Endothelial cell of umbilical vein (primary cell): Measurements from ENCODE around the gene PSMB7. TPM values are rescaled to one million over a fixed set of nuclear protein-coding genes. Genes with fewer than 3 reads are reported as not detected.

Experiments
- BruUV-seq: library from RNA; stranded (reverse); fragments of 400-500 nt; replicated peaks from 2 replicates; lab custom pipeline; 2021; lab: Mats Ljungman, UMichigan
- CTCF ChIA-PET: fragments of 300-600, 350-600 bp; sonication (Branson Sonifier 250); formaldehyde crosslinking; loops from one replicate; lab custom pipeline; 2021; ENCODE audit warnings: antibody characterized with exemption, inconsistent platforms; lab: Charles Lee
- POLR2A ChIA-PET: fragments of 300-600, 350-600 bp; sonication (Branson Sonifier 250); formaldehyde crosslinking; loops from one replicate; lab custom pipeline; 2021; ENCODE audit warnings: antibody characterized with exemption, inconsistent platforms; lab: Charles Lee
- DNase-seq: peaks from one replicate; pipeline ENCODE4 v3.0.0-alpha.2; 2011; ENCODE audit warnings: low read depth, low spot score
- FAIRE-seq: peaks from 2 replicates; lab custom pipeline; 2011; peaks lifted over from hg19 to GRCh38; lab: Jason Lieb, UNC
- H2AFZ ChIP-seq: 2 replicates; pipeline ENCODE4 v1.6.0; 2012; ENCODE audit warnings: low read depth, low read length, control low read depth, inconsistent platforms
- H3K27ac ChIP-seq: 2 replicates; pipeline ENCODE4 v1.5.1; 2011; ENCODE audit warnings: low read depth, mild to moderate bottlenecking, control low read depth, low read length, moderate library complexity; ENCODE audit not compliant: insufficient read depth
- H3K27me3 ChIP-seq, 2 experiments: 2 replicates each; pipeline versions ENCODE4 v1.6.0 to v1.6.1; 2011; ENCODE audit warnings: low read length in 2 of 2, mixed read lengths in 1 of 2; ENCODE audit not compliant: control insufficient read depth in 2 of 2, insufficient read depth in 2 of 2
- H3K36me3 ChIP-seq, 2 experiments: 2 replicates in 1 of 2; 3 replicates in 1 of 2; pipeline ENCODE4 v1.5.1; 2011; ENCODE audit warnings: low read length in 2 of 2, mild to moderate bottlenecking in 1 of 2, moderate library complexity in 1 of 2; ENCODE audit not compliant: control insufficient read depth in 2 of 2, insufficient read depth in 2 of 2; ENCODE audit errors: extremely low read depth in 1 of 2
- H3K4me1 ChIP-seq: 3 replicates; pipeline ENCODE4 v1.5.1; 2011; ENCODE audit warnings: mild to moderate bottlenecking, low read length; ENCODE audit not compliant: control insufficient read depth, insufficient read depth; ENCODE audit errors: extremely low read depth
- H3K4me2 ChIP-seq: 2 replicates; pipeline ENCODE4 v1.6.1; 2011; ENCODE audit warnings: low read length, control low read depth, mixed read lengths; ENCODE audit not compliant: insufficient read depth
- H3K4me3 ChIP-seq, 3 experiments: fragments of 200-600 bp in 1 of 3; sonication (generic), shearing (Covaris generic) in 1 of 3; replicated peaks in 1 of 3; 2 replicates each; pipeline ENCODE4 v1.5.1; 2011 to 2016; ENCODE audit warnings: control low read depth in 3 of 3, low read length in 3 of 3, mild to moderate bottlenecking in 2 of 3, inconsistent platforms in 1 of 3, low read depth in 1 of 3, moderate library complexity in 1 of 3; ENCODE audit not compliant: insufficient read depth in 1 of 3
- H3K79me2 ChIP-seq: 2 replicates; pipeline ENCODE4 v1.6.0; 2012; ENCODE audit warnings: low read length, inconsistent platforms; ENCODE audit not compliant: control insufficient read depth, insufficient read depth
- H3K9ac ChIP-seq: replicated peaks from 2 replicates; pipeline ENCODE3; 2011; ENCODE audit warnings: low read length, control low read depth; ENCODE audit not compliant: insufficient read depth; ENCODE audit errors: extremely low read depth
- H3K9me1 ChIP-seq: replicated peaks from 3 replicates; pipeline ENCODE4 v1.6.0; 2011; ENCODE audit warnings: mild to moderate bottlenecking, low read length; ENCODE audit not compliant: control insufficient read depth, insufficient read depth; ENCODE audit errors: extremely low read depth
- H3K9me3 ChIP-seq: replicated peaks from 2 replicates; pipeline ENCODE4 v1.5.1; 2012; ENCODE audit warnings: low read length, inconsistent platforms; ENCODE audit not compliant: control insufficient read depth, insufficient read depth
- H4K20me1 ChIP-seq: replicated peaks from 2 replicates; pipeline ENCODE3; 2011; ENCODE audit warnings: mild to moderate bottlenecking, low read length; ENCODE audit not compliant: control insufficient read depth, insufficient read depth; ENCODE audit errors: extremely low read depth
- EZH2 ChIP-seq: IDR thresholded peaks from 2 replicates; pipeline ENCODE4 v1.6.1; 2012; ENCODE audit warnings: borderline replicate concordance, low read depth, mild to moderate bottlenecking, moderate library complexity, low read length, inconsistent platforms; ENCODE audit not compliant: severe bottlenecking
- FOS ChIP-seq: IDR thresholded peaks from 2 replicates; pipeline ENCODE4 v1.6.1; 2011; ENCODE audit warnings: mild to moderate bottlenecking, low read length, moderate library complexity, borderline replicate concordance; ENCODE audit not compliant: insufficient read depth
- GATA2 ChIP-seq: IDR thresholded peaks from 2 replicates; pipeline ENCODE4 v1.7.0; 2011; ENCODE audit warnings: low read depth, mild to moderate bottlenecking, moderate library complexity, mixed read lengths, low read length; ENCODE audit not compliant: insufficient read length, insufficient read depth
- JUN ChIP-seq: IDR thresholded peaks from 2 replicates; pipeline ENCODE4 v1.6.1; 2011; ENCODE audit warnings: borderline replicate concordance, low read depth; ENCODE audit not compliant: insufficient read length, insufficient read depth
- MYC ChIP-seq: IDR thresholded peaks from one replicate; pipeline ENCODE4 v1.6.1; 2011; ENCODE audit warnings: mild to moderate bottlenecking, low read depth, low read length
- POLR2A ChIP-seq: IDR thresholded peaks from 2 replicates; pipeline ENCODE4 v1.6.1; 2012; ENCODE audit warnings: low read depth, mild to moderate bottlenecking, control low read depth, low read length
- POLR2AphosphoS5 ChIP-seq: IDR thresholded peaks from 2 replicates; pipeline ENCODE4 v1.6.1; 2012; ENCODE audit warnings: low read depth, mild to moderate bottlenecking, control low read depth, low read length, moderate library complexity; ENCODE audit not compliant: insufficient read depth
- dilution Hi-C: fragments of 300-500 bp; cut with MboI; formaldehyde crosslinking; loops from one replicate; pipeline ENCODE4 v1.15.0; 2019; ENCODE audit warnings: low sequenced_read_pairs; ENCODE audit not compliant: extremely low pct_ligation_motif_present
- intact Hi-C: fragments of 100-400 bp; cut with micrococcal nuclease; formaldehyde crosslinking; loops from one replicate; pipeline ENCODE4 v1.10.0; 2022
- polyA plus RNA-seq, 4 experiments: library from polyadenylated mRNA; depleted of rRNA in 3 of 4; stranded (reverse) in 3 of 4; unstranded in 1 of 4; fragments of >200 nt; gene quantifications; 2 replicates each; pipeline versions ENCODE4 v1.2.1 to v1.2.3, GENCODE V29; 2011 to 2012; ENCODE audit warnings: missing spikeins in 1 of 4
- total RNA-seq: library from RNA; stranded (reverse); gene quantifications from 2 replicates; pipeline ENCODE4 v1.2.3, GENCODE V29; 2021
- TF ChIP-seq, protein P1 (sequence below): IDR thresholded peaks from 2 replicates; pipeline ENCODE4 v1.6.1; 2011; ENCODE audit not compliant: insufficient read depth, insufficient read length
- TF ChIP-seq, protein P2 (sequence below), 2 donors: IDR thresholded peaks; 1 replicate in 1 of 2; 2 replicates in 1 of 2; pipeline ENCODE4 v1.5.1; 2011; ENCODE audit warnings: low read length in 2 of 2, mild to moderate bottlenecking in 2 of 2, moderate library complexity in 2 of 2, control low read depth in 1 of 2, inconsistent platforms in 1 of 2, low read depth in 1 of 2; ENCODE audit not compliant: insufficient read depth in 1 of 2; ENCODE audit errors: extremely low read depth in 1 of 2

PSMB7 gene
- total and polyA plus RNA-seq, 2 donors (not counting 3 experiments of a cell fraction or from before 2014, with no cell fraction given): 227 to 366 TPM

DNA sequence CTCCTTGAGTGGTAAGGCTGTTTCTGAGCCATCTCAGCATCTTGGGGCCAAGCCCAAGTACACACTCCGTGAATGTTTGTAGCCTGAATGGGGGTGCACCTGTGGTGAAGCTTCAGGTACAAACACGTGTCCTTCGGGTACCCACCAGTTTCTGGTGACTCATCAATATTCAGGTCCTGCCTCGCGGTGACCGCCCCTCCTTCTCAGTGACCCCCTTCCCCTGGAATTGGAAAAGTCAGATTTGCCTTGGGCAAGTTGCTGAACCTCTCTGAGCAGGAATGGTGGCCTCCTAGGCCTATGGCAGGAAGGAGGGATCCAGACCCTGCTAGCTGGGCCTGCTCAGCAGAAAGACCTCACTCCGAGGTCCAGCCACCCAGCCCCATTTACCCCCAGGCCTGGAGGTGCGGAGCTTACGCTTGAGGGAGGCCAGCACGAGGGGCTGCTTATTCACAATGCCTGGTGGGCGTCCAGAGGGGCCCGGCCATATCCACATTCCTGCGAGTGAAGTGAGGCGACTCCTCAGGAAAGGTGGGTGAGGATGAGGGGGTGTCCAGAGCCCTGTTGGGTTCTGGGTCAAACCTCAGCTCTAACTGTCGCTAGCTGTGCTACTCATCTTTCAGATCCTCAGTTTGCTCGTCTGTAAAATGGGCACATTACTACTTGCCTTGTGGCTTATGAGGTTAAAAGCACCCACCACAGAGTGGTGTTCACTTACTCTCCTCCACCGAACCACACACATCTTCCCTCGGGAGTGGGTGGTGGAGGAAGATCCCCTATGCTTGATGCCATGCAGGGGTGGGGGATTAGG lies 42.0 kb upstream of the PSMB7 start:
- intact Hi-C loops (no loop called here), dilution Hi-C loops (no loop called here)
- H3K9me1 ChIP-seq: no peaks in the 10 kb centered on the region

More for the DNA sequence above, 42.0 kb upstream of the PSMB7 start:
- H3K27ac ChIP-seq: no peak overlapping the region
- no peak overlapping the region for H2AFZ ChIP-seq
- no peak overlapping the region for H3K4me2 ChIP-seq
- no peak overlapping the region for H3K4me3 ChIP-seq
- DNase-seq (no peak), FAIRE-seq (no peak)
- ChIA-PET POLR2A (no interaction called here), CTCF (no interaction called here)
- H3K4me1 ChIP-seq: no peaks in the 10 kb centered on the region
- H3K9me3 ChIP-seq: no peaks in the 10 kb centered on the region
- TF ChIP-seq, protein P1, sequence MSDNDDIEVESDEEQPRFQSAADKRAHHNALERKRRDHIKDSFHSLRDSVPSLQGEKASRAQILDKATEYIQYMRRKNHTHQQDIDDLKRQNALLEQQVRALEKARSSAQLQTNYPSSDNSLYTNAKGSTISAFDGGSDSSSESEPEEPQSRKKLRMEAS: no peak
- TF ChIP-seq GATA2: no peak
- TF ChIP-seq EZH2: no peak
- no peak for TF ChIP-seq JUN
- TF ChIP-seq, protein P2, sequence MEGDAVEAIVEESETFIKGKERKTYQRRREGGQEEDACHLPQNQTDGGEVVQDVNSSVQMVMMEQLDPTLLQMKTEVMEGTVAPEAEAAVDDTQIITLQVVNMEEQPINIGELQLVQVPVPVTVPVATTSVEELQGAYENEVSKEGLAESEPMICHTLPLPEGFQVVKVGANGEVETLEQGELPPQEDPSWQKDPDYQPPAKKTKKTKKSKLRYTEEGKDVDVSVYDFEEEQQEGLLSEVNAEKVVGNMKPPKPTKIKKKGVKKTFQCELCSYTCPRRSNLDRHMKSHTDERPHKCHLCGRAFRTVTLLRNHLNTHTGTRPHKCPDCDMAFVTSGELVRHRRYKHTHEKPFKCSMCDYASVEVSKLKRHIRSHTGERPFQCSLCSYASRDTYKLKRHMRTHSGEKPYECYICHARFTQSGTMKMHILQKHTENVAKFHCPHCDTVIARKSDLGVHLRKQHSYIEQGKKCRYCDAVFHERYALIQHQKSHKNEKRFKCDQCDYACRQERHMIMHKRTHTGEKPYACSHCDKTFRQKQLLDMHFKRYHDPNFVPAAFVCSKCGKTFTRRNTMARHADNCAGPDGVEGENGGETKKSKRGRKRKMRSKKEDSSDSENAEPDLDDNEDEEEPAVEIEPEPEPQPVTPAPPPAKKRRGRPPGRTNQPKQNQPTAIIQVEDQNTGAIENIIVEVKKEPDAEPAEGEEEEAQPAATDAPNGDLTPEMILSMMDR (IDR thresholded peaks at IDR 0.05; ENCODE audit: extremely low read depth in 1 of 2, insufficient read depth in 1 of 2, low read depth in 1 of 2, low read length in 2 of 2): no peak
- no peak for TF ChIP-seq POLR2A
- no peak for TF ChIP-seq MYC
- no peak for TF ChIP-seq POLR2AphosphoS5
- no peak for TF ChIP-seq FOS
- no peak overlapping the region for H3K9ac ChIP-seq
- H4K20me1 ChIP-seq: no peaks in the 10 kb centered on the region
- H3K36me3 ChIP-seq: no peaks in the 10 kb centered on the region
- H3K79me2 ChIP-seq: no peaks in the 10 kb centered on the region
- H3K27me3 ChIP-seq: peaks cover 0 to 9% of the 10 kb centered on the region in 2 experiments
- no TSS peak for BruUV-seq
